NCI-H2107 (cell line): ENCODE results near the gene ULK1.
"Not testable (repeated sequence)": the region's sequence is repeated elsewhere in the genome, so short reads cannot be mapped to it uniquely, and the experiment has no call there.

Experiments used
- DNase-seq: peaks from one replicate; lab custom pipeline; 2025; lab: John Stamatoyannopoulos, UW

The ULK1 gene

DNA sequence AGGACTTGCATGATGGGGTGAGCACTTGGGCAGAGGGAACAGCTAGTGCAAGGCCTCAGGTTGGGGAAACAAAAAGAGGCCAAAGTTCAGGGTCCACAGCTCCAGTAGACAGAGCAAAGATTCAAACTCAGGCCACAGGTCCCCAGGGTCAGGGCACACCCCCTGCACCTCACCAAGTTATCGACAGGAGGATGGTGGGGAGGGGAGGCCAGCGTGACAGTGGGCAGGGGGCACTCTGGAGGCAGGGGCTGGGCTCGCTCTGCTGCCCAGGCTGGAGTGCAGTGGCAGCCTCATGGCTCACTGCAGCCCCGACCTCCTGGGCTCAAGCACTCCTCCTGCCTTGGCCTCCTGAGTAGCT lies 32.4 kb upstream of the ULK1 start:
- no peak for DNase-seq

GRCh38 chr12:131862600-131862993 lies 31.8 kb upstream of the ULK1 start:
- DNase-seq, result no peak

- DNase-seq, result no peak
Observed at GRCh38 chr12:131862994-131863710, 31.3 kb upstream of the ULK1 start.

DNA sequence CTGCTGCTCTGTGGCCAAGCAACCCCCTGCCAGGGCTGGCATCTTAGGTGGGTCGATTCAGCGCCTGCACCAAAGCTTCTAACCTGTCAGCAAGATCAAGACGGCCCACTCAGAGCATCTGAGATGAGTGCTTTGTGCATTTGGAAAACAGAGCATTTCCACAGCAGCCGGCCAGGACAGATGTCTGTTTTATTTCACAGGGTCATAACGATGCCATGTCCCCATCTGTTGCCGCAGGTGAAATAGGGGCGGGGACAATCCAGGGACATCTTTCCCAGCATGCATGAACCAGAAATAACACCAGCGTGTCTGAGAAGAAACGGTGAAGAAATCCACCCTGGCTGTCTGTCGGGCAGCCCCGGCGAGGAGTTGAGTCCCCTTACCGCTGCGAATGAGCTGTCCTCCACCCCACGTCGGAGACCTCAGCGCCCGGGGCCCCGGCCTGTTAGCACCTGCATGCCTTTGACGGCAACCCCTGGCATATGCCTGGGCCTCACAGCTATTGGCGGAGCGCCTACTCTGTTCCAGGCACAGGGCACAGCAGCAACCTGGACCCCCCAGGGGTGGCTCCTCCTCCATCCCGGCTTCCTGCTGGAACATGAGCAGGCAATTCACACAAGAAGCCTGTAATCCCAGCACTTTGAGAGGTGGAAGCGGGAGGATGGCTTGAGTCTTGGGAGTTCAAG lies 30.6 kb upstream of the ULK1 start:
- DNase-seq, result no peak

DNA sequence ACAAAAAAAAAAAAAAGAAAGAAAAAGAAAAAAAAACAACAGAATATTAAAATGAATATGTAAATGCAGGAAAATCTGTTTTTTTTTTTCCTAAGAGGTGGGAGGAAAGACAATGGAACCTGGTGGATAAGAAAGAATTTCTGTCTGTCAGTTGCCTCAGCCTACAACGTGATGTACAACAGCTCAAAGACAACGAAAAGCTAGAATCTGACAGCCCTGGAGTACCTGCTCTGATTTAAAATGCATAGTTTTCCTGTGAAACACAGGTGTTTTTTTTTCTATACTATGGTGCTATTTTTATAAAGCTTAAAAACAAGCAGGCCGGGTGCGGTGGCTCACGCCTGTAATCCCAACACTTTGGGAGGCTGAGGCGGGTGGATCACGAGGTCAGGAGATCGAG lies 30.0 kb upstream of the ULK1 start:
- DNase-seq, result no peak

GRCh38 chr12:131865180-131865875 lies 29.1 kb upstream of the ULK1 start:
- no peak for DNase-seq

GRCh38 chr12:131867471-131867870 lies 27.0 kb upstream of the ULK1 start:
- DNase-seq, result no peak

DNA sequence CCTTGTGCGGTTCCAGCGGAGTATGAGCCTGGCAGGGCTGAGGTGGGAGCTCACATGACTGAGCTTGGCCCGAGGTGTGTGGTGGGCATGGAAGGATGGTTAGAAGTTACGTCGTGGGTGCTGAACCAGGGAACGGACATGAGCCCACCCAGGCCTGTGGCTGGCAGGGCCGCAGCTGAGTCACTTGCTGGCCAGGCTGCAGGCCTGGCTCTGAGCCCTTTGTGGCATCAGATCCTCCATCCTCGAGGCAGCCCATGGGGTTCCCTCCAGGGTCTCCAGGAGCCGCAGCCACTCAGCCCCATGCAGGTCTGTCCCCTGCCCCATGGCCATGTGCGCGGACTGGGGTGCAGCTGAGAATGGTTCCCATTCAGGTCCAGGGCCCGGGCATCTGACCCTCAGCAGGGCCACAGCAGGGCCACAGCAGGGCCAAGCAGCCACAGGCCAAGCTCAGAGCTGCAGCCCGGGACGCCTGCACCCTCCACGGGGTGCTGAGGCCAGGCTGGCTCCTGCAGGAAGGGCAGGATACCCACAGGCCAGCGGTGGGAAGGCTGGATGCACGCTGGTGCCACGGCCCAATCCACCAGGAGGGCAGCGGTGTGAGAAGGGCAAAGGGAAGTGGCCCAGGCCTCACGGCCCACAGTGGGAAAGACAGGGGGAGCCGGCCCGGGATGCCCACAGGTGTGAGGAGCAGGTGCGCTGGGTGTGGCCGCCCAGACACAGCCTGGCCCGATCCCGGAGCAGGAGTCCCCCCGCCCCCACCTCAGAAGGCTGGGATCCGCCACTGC lies 26.3 kb upstream of the ULK1 start:
- DNase-seq, result no peak

DNA sequence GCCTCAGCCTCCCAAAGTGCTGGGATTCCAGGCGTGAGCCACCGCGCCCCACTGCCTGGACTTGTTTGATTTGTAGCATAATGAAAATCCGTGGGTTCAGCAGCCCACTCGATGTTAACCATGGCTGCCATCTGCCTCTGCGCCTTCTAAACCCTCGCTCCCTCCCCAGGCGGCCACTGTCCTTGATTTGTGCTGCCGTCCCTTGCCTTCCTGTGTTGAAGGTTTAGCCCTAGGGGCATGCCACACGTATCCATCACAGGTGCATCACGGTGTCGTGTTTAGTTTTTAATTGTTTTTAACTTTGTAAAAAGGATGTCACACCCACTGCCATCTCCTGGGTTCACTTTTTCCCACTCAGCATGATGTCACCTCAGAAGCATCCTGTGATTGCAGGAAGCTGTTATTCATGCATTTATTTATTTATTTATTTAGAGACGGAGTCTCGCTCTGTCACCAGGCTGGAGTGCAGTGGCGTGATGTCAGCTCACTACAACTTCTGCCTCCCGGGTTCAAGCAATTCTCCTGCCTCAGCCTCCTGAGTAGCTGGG lies 24.5 kb upstream of the ULK1 start:
- DNase-seq, result no peak

DNA sequence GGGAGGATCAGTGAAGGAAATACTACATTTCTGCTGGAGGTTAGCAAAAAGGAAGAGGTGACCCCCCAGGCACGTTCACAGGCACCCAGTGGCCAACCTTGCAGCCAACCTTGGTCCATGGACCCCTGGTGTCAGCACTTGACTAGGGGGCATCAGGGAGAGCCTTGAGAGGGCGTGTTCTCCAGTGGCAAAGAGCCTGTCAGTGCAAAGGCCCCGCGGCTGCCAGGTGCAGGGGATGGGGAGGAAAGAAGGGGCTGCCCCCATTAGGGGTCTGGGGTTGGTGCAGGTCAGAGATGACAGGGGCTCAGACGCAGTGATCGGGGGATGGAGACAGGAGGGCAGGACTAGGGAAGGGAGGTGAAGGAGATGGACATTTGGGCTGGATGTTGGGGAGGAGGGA lies 22.7 kb upstream of the ULK1 start:
- DNase-seq, result no peak

GRCh38 chr12:131872154-131873051 lies 22.0 kb upstream of the ULK1 start:
- no peak for DNase-seq

DNA sequence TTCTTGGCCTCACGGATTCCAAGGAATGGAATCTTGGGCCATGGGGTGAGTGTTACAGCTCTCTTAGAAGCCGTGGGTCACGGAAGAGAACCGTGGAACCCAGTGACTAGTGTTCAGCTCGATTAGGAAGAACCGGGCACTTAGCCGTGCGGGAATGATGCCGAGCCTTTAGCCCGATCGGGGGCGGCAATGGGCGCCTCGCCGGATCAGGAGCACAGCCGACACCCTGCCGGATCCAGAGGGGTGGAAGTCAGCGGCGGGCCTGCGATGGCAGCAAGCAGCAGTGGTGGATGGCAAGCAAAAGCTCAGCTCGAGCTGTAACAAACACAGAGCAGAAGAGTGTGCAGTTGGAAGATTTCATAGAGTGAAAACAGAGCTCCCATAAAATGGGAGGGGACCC lies 21.1 kb upstream of the ULK1 start:
- no peak for DNase-seq

- DNase-seq, result not testable (repeated sequence)
Observed at GRCh38 chr12:131874972-131875371, 19.4 kb upstream of the ULK1 start.

DNA sequence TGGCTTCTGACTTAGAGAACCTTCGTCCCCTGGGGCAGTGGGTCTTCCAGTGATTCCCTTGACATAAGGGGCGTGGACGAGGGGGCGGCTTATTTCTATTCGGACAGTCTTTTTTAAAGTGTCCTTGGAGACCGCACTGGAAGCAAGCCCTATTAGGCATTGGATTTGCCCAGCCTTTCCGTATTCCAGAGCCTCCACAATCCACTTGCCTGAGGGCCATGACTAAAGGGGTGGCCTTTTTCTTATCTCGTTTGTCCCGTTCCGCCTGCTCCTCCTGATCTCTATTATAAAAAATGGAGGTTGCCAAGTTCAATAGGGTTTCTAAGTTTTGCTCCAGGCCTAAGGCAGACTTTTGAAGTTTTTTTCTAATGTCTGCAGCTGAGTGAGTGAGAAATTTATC lies 17.2 kb upstream of the ULK1 start:
- not testable (repeated sequence) for DNase-seq

DNA sequence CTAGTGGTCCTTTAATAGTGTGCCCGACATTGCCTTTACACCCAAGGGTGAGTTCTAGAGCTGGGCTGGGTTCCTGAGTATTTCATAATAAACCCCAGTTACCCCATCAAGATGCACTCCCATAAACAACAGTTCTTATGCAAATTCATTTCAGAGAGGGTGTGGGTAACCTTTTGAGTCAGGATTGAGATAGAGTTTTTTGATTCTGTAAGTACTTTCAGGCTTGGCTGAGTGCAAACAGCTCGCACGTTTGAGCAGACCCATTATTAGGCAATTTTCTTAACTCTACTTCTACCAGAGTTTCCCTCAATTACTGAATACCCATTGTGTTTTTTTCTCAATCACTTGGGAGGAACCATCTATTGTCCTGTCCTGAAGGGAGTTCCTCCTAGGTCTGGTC lies 16.0 kb upstream of the ULK1 start:
- DNase-seq, result not testable (repeated sequence)

DNA sequence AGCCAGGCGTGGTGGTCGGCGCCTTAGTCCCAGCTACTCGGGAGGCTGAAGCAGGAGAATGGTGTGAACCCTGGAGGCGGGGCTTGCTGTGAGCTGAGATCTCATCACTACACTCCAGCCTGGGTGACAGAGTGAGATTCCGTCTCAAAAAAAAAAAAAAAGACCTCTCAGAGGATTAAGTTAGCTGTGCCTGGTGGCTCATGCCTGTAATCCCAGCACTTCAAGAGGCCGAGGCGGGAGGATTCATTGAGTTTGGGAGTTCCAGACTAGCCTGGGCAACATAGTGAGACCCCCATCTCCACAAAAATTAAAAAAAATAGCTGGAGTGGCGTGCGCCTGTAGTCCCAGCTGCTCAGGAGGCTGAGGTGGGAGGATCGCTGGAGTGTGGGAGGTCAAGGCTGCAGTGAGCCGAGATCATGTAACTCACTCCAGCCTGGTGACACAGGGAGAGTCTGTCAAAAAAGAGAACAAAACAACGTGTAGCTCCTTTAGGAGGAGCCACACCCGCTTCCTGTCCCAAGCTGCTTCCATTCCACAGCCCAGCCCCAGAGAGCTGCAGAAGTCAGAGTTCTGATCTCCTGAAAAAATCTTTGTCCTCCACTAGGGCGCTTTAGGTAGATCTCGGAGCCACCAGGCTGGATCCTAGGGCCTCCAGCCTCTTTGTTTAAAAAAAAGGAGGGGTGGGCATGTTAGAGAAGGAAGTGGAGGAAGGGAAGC lies 11.5 kb upstream of the ULK1 start:
- no peak for DNase-seq

GRCh38 chr12:131883521-131883900 lies 10.9 kb upstream of the ULK1 start:
- no peak for DNase-seq

GRCh38 chr12:131885076-131885475 lies 9.3 kb upstream of the ULK1 start:
- not testable (repeated sequence) for DNase-seq

DNA sequence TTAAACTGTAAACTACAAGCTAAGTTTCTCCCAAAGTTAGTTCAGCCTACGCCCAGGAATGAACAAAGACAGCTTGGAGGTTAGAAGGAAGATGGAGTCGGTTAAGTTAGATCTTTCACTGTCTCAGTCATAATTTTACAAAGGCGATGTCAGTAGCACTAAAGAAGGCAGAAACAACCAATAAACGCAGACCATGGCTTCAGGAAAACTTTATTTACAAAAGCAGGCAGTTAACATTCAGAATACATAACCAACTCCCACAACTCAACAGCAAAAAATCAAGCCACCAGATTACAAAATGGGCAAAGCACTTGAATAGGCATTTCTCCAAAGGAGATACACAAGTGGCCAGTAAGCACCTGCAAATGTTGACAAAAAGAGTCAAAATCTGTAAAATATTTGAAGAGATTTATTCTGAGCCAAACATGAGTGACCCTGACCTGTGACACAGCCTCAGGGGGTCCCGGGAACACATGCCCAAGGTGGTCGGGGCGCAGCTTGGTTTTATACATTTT lies 8.8 kb upstream of the ULK1 start:
- DNase-seq, result no peak

DNA sequence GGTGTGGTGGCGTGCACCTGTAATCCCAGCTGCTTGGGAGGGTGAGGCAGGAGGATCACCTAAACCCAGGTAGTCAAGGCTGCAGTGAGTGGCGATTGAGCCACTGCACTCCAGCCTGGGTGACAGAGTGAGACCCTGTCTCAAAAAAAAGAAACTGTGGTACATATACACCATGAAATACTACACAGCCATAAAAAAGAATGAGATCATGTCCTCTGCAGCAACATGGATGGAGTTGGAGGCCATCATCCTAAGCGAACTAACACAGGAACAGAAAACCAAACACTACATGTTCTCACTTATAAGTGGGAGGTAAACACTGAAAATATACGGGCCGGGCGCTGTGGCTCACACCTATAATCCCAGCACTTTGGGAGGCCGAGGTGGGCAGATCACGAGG lies 2.7 kb upstream of the ULK1 start:
- DNase-seq, result not testable (repeated sequence)
